GM12892 (cell line): Measurements from ENCODE around the gene TRIO.

Experiments
- POLR2A ChIP-seq: IDR thresholded peaks from 2 replicates; pipeline ENCODE4 v1.6.1; 2011; ENCODE audit warnings: low read depth, low read length, control low read depth
- POLR2AphosphoS5 ChIP-seq: IDR thresholded peaks from 2 replicates; pipeline ENCODE4 v1.6.1; 2011; ENCODE audit warnings: low read depth, low read length, control low read depth
- TAF1 ChIP-seq: IDR thresholded peaks from 2 replicates; pipeline ENCODE4 v1.6.1; 2011; ENCODE audit warnings: low read depth, mild to moderate bottlenecking, control low read depth, low read length, borderline replicate concordance

DNA sequence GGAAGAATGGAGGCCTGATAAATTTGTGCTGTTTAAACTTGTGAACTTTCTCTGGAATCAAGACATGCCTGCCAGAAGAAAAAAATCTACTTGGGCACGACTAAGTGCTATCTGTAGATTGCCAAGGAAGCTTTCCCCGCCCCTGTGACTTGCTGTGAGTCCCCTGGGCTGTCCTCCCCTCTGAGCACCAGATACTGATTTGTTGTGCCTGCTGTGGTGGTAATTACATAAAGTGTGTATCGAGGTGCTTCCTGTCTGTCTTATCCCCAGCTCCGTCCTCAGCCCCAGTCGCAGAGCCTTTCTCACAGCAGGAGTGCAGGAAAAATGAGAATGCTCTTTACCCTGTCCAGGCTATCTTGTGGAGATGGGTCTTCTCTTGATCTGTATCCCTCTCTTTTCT lies 53.9 kb downstream of the TRIO start:
- no peak for TF ChIP-seq TAF1
- no peak for TF ChIP-seq POLR2A
- no peak for TF ChIP-seq POLR2AphosphoS5
